ENCODE results near the gene LPIN3.

The LPIN3 gene

DNA sequence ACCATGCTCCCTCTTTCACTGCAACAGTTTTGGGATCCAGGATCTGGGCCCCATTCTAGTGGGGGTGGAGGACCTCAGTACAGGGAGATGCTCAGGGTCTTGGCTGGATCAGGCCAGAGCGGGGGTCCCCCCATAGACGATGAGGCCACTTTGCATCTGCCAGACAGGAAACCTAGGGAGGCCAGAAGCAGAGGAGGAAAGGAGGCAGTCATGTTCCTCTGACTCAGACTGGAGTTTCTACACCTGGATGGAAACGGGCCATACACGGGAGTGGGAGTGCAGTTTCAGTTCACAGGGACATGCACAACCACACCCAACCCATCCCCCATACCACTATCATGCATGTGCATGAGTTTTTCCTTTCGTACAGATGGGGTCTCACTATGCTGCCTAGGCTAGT, 29.6 kb downstream of the LPIN3 start:
- H3K23ac ChIP-seq (ENCODE audit: low read length): no peak overlapping the region
- no peak overlapping the region for H2BK120ac ChIP-seq (ENCODE audit: insufficient read depth, low read length, poor library complexity)
- no peak overlapping the region for H3K4me3 ChIP-seq (ENCODE audit: low read depth, low read length)
- no peaks in the 10 kb centered on the region for H3K79me2 ChIP-seq (ENCODE audit: control insufficient read depth, insufficient read depth, low read length, poor library complexity)
- no peak overlapping the region for H3K18ac ChIP-seq (ENCODE audit: low read length)
- H2AK5ac ChIP-seq (ENCODE audit: low read length): no peak overlapping the region
- no peak overlapping the region for H2BK5ac ChIP-seq (ENCODE audit: low read depth, low read length, poor library complexity)
- no peak for DNase-seq
- H3K4me2 ChIP-seq (ENCODE audit: low read length): no peak overlapping the region
- no peak overlapping the region for H3K27ac ChIP-seq (ENCODE audit: low read depth, low read length)
- no peak overlapping the region for H3K14ac ChIP-seq (ENCODE audit: low read length)
- H3K4me1 ChIP-seq (ENCODE audit: control insufficient read depth in 1 of 2, insufficient read depth in 2 of 2, low read length in 2 of 2): peaks cover 0 to 7% of the 10 kb centered on the region in 2 experiments
- H2AFZ ChIP-seq (ENCODE audit: insufficient read depth, low read length, poor library complexity): no peak overlapping the region
- H4K91ac ChIP-seq (ENCODE audit: low read depth, low read length): no peak overlapping the region
- peaks cover 17% of the 10 kb centered on the region for H3K9me3 ChIP-seq (ENCODE audit: insufficient read depth, low read depth, low read length)
- no peak overlapping the region for H4K12ac ChIP-seq (ENCODE audit: low read depth, low read length)
- no peak overlapping the region for H3K9ac ChIP-seq (ENCODE audit: low read length)
- H3K36me3 ChIP-seq (ENCODE audit: control insufficient read depth in 1 of 2, insufficient read depth in 2 of 2, low read length in 2 of 2): no peaks in the 10 kb centered on the region
- no peak overlapping the region for H4K8ac ChIP-seq (ENCODE audit: low read depth, low read length)
- no CpG with 5 or more reads among the region's 5 CpGs for WGBS (ENCODE audit: extremely low coverage, insufficient coverage, insufficient read length)
- H3K4ac ChIP-seq (ENCODE audit: low read depth, low read length): no peak overlapping the region
- H3K27me3 ChIP-seq (ENCODE audit: insufficient read depth, low read length): peaks cover 24% of the 10 kb centered on the region
- H3K79me1 ChIP-seq (ENCODE audit: low read length): no peaks in the 10 kb centered on the region
- H2BK12ac ChIP-seq (ENCODE audit: low read length): no peak overlapping the region

DNA sequence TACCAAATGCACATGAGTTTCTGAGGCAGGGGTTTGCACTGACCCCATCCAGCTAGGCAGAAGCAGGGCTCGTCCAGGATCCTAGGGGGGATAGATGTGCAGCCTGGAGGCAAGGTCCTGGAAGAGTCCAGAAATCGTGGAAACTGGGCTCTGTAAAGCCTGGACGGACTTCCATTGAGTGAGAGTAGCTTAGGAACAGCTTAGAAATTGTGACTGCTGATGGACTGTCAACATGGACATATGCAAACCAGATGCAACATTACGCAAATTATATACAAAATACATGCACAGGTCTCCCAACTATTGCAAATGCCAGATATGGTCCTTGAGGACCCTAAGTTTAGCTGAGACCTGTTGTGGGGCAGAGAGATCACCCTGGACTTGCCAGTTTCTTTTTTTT, 30.8 kb downstream of the LPIN3 start:
- Histone ChIP-seq H3K27ac (ENCODE audit: low read depth, low read length) (no peak overlapping the region), H3K27me3 (ENCODE audit: insufficient read depth, low read length) (peaks cover 13% of the 10 kb centered on the region), H3K9me3 (ENCODE audit: insufficient read depth, low read depth, low read length) (peaks cover 20% of the 10 kb centered on the region), H2AK5ac (ENCODE audit: low read length) (no peak overlapping the region), H2AFZ (ENCODE audit: insufficient read depth, low read length, poor library complexity) (no peak overlapping the region), H3K36me3 (ENCODE audit: control insufficient read depth in 1 of 2, insufficient read depth in 2 of 2, low read length in 2 of 2) (no peaks in the 10 kb centered on the region), H4K91ac (ENCODE audit: low read depth, low read length) (no peak overlapping the region), H2BK120ac (ENCODE audit: insufficient read depth, low read length, poor library complexity) (no peak overlapping the region), H3K23ac (ENCODE audit: low read length) (no peak overlapping the region), H3K4ac (ENCODE audit: low read depth, low read length) (no peak overlapping the region), H3K9ac (ENCODE audit: low read length) (no peak overlapping the region), H4K12ac (ENCODE audit: low read depth, low read length) (no peak overlapping the region), H3K4me2 (ENCODE audit: low read length) (no peak overlapping the region), H2BK5ac (ENCODE audit: low read depth, low read length, poor library complexity) (no peak overlapping the region), H3K14ac (ENCODE audit: low read length) (no peak overlapping the region), H2BK12ac (ENCODE audit: low read length) (no peak overlapping the region), H3K4me3 (ENCODE audit: low read depth, low read length) (no peak overlapping the region), H3K79me2 (ENCODE audit: control insufficient read depth, insufficient read depth, low read length, poor library complexity) (no peaks in the 10 kb centered on the region), H4K8ac (ENCODE audit: low read depth, low read length) (no peak overlapping the region), H3K18ac (ENCODE audit: low read length) (no peak overlapping the region), H3K79me1 (ENCODE audit: low read length) (no peaks in the 10 kb centered on the region), H3K4me1 (ENCODE audit: control insufficient read depth in 1 of 2, insufficient read depth in 2 of 2, low read length in 2 of 2) (peaks cover 4 to 7% of the 10 kb centered on the region in 2 experiments)
- no peak for DNase-seq
- no CpG with 5 or more reads among the region's 4 CpGs for WGBS (ENCODE audit: extremely low coverage, insufficient coverage, insufficient read length)

DNA sequence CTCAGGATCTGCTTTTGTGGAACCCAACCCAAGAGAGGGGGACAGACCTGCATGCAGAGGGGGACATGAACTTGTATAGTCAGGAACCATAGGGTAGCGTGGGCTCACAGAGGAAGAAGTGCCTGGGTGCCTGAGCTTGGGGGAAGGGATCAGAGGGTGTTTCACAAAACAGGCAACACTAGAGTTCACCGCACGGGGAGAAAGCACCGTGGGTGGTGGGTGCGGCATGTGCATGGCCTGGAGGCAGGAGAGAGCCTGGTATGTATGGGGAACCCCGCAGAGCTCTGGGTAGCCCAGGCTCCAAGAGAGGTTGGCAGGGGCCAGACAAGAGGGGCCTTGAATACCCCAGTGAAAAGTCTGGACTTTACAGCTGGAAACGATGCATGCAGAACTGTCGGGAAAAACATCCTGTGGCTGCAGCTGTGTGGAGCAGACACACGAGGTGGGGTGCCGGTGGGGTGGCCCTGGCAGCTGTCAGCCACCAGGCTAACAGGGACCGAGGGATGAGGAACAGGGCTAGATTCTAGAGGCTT, 32.7 kb downstream of the LPIN3 start:
- H3K23ac ChIP-seq (ENCODE audit: low read length): no peak overlapping the region
- DNase-seq: no peak
- no peak overlapping the region for H2AK5ac ChIP-seq (ENCODE audit: low read length)
- H3K4me3 ChIP-seq (ENCODE audit: low read depth, low read length): no peak overlapping the region
- no peak overlapping the region for H4K91ac ChIP-seq (ENCODE audit: low read depth, low read length)
- H2BK5ac ChIP-seq (ENCODE audit: low read depth, low read length, poor library complexity): no peak overlapping the region
- H3K18ac ChIP-seq (ENCODE audit: low read length): no peak overlapping the region
- H3K9me3 ChIP-seq (ENCODE audit: insufficient read depth, low read depth, low read length): peaks cover 20% of the 10 kb centered on the region
- H3K4me1 ChIP-seq (ENCODE audit: control insufficient read depth in 1 of 2, insufficient read depth in 2 of 2, low read length in 2 of 2): peaks cover 4% of the 10 kb centered on the region in 2 experiments
- no peak overlapping the region for H2BK120ac ChIP-seq (ENCODE audit: insufficient read depth, low read length, poor library complexity)
- H2BK12ac ChIP-seq (ENCODE audit: low read length): no peak overlapping the region
- no peak overlapping the region for H3K4me2 ChIP-seq (ENCODE audit: low read length)
- H3K9ac ChIP-seq (ENCODE audit: low read length): no peak overlapping the region
- no peaks in the 10 kb centered on the region for H3K27me3 ChIP-seq (ENCODE audit: insufficient read depth, low read length)
- H3K79me2 ChIP-seq (ENCODE audit: control insufficient read depth, insufficient read depth, low read length, poor library complexity): no peaks in the 10 kb centered on the region
- H3K4ac ChIP-seq (ENCODE audit: low read depth, low read length): no peak overlapping the region
- no peak overlapping the region for H4K8ac ChIP-seq (ENCODE audit: low read depth, low read length)
- H3K36me3 ChIP-seq (ENCODE audit: control insufficient read depth in 1 of 2, insufficient read depth in 2 of 2, low read length in 2 of 2): no peaks in the 10 kb centered on the region
- no peak overlapping the region for H2AFZ ChIP-seq (ENCODE audit: insufficient read depth, low read length, poor library complexity)
- no CpG with 5 or more reads among the region's 11 CpGs for WGBS (ENCODE audit: extremely low coverage, insufficient coverage, insufficient read length)
- no peak overlapping the region for H3K27ac ChIP-seq (ENCODE audit: low read depth, low read length)
- no peak overlapping the region for H3K14ac ChIP-seq (ENCODE audit: low read length)
- H4K12ac ChIP-seq (ENCODE audit: low read depth, low read length): no peak overlapping the region
- H3K79me1 ChIP-seq (ENCODE audit: low read length): no peaks in the 10 kb centered on the region

DNA sequence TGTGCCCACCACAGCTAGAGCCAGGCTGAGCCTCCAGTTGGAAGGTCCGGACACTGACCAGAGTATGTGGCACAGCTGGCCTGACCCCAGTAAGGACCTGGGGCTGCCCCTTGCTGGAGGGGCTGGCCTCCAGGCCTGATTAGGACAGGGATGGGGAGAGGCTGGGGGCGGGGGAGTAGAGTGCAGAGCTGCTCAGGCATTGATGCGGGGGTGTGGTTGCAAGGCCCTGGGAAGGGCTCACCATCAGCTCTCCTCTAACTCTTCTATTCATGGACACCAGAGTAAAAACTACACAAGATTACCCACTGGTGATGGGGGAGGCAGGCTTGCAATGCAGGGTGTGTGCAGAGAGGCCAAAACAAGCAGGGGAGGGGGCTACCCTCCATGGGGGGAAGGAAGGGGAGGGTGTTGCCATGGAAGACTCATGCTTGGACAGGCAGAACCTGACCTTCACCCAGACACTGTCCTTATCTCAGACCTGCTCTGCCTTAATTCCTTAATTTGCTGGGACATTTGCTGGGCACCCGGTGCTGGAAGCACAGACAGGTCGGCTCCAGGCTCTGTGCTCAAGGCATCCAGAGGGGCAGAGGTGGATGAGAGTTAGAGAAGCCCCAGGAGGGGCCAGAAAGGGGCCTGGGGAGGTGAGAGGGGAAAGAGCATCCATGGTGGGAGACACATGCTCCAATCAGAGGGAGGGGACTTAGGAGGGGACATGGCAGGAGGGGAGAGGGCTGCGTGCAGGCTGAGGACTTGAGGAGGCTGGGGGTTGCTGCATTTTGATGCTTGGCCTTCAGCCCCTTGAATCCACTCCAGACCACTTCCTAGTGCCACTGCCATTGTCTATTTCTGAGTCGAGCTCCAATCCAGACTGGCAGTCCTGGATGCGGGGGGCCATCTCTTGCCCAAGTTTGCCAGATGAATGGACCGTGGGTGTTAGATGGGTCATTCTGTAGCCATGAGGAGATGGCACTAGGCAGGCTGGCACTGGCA, 33.6 kb downstream of the LPIN3 start:
- Histone ChIP-seq H3K4me2 (ENCODE audit: low read length) (no peak overlapping the region), H2AFZ (ENCODE audit: insufficient read depth, low read length, poor library complexity) (no peak overlapping the region), H3K4ac (ENCODE audit: low read depth, low read length) (no peak overlapping the region), H3K4me1 (ENCODE audit: control insufficient read depth in 1 of 2, insufficient read depth in 2 of 2, low read length in 2 of 2) (peaks cover 4% of the 10 kb centered on the region in 2 experiments), H2BK120ac (ENCODE audit: insufficient read depth, low read length, poor library complexity) (no peak overlapping the region), H3K36me3 (ENCODE audit: control insufficient read depth in 1 of 2, insufficient read depth in 2 of 2, low read length in 2 of 2) (no peaks in the 10 kb centered on the region), H3K18ac (ENCODE audit: low read length) (no peak overlapping the region), H3K9ac (ENCODE audit: low read length) (no peak overlapping the region), H2AK5ac (ENCODE audit: low read length) (no peak overlapping the region), H3K23ac (ENCODE audit: low read length) (no peak overlapping the region), H3K79me2 (ENCODE audit: control insufficient read depth, insufficient read depth, low read length, poor library complexity) (no peaks in the 10 kb centered on the region), H2BK5ac (ENCODE audit: low read depth, low read length, poor library complexity) (no peak overlapping the region), H4K8ac (ENCODE audit: low read depth, low read length) (no peak overlapping the region), H3K4me3 (ENCODE audit: low read depth, low read length) (no peak overlapping the region), H2BK12ac (ENCODE audit: low read length) (no peak overlapping the region), H3K27ac (ENCODE audit: low read depth, low read length) (no peak overlapping the region), H3K79me1 (ENCODE audit: low read length) (no peaks in the 10 kb centered on the region), H4K12ac (ENCODE audit: low read depth, low read length) (no peak overlapping the region), H3K9me3 (ENCODE audit: insufficient read depth, low read depth, low read length) (peaks cover 20% of the 10 kb centered on the region), H3K14ac (ENCODE audit: low read length) (no peak overlapping the region), H4K91ac (ENCODE audit: low read depth, low read length) (no peak overlapping the region), H3K27me3 (ENCODE audit: insufficient read depth, low read length) (no peaks in the 10 kb centered on the region)
- no CpG with 5 or more reads among the region's 9 CpGs for WGBS (ENCODE audit: extremely low coverage, insufficient coverage, insufficient read length)
- no peak for DNase-seq

Data from trophoblast cell (in vitro differentiated cells and primary cell).